HepG2 (cell line): ENCODE measurements around the gene GJB5. TPM values are rescaled to one million over a fixed set of nuclear protein-coding genes. Genes with fewer than 3 reads are reported as not detected.

ENCODE experiments used
- ATAC-seq: fragments of 200-7000 bp; cut with Tn5 transposase; 3 replicates; pipeline ENCODE4 v1.9.1; 2020; ENCODE audit warnings: mild to moderate bottlenecking, moderate library complexity
- BruUV-seq: library from RNA; stranded (reverse); fragments of 400-500 nt; replicated peaks from 2 replicates; lab custom pipeline; 2021; lab: Mats Ljungman, UMichigan
- CTCF ChIA-PET: fragments of 300-600 bp; formaldehyde crosslinking; extraction: SDS; loops from one replicate; lab custom pipeline; 2021; ENCODE audit warnings: low total read pairs, inconsistent platforms, low intra/inter-chr PET ratio; lab: Yijun Ruan, JAX
- POLR2A ChIA-PET: fragments of 350-600 bp; sonication (Branson Sonifier 250); formaldehyde crosslinking; loops from one replicate; lab custom pipeline; 2020; ENCODE audit warnings: antibody characterized with exemption, inconsistent platforms; lab: Yijun Ruan, JAX
- DNase-seq: peaks from one replicate; pipeline ENCODE4 v3.0.0-alpha.2; 2015; ENCODE audit warnings: low spot score
- FAIRE-seq: peaks from 3 replicates; lab custom pipeline; 2011; peaks lifted over from hg19 to GRCh38; lab: Jason Lieb, UNC
- H2AFZ ChIP-seq: one replicate; pipeline ENCODE4 v1.6.1; 2011; ENCODE audit warnings: low read length, inconsistent platforms
- H3K27ac ChIP-seq: fragments of 300-600 bp; 3 replicates; pipeline ENCODE4 v1.8.0; 2011; ENCODE audit warnings: mixed run types, mild to moderate bottlenecking, mixed read lengths, low read length, inconsistent platforms; ENCODE audit not compliant: insufficient read depth; ENCODE audit errors: extremely low read length
- H3K27me3 ChIP-seq, 2 experiments: fragments of 200-600 bp in 1 of 2; 2 replicates in 1 of 2; 3 replicates in 1 of 2; pipeline versions ENCODE4 v1.6.0 to v1.8.0; 2011; ENCODE audit warnings: low read length in 2 of 2, mild to moderate bottlenecking in 2 of 2, moderate library complexity in 2 of 2, inconsistent platforms in 1 of 2; ENCODE audit not compliant: insufficient read depth in 2 of 2, control insufficient read depth in 1 of 2
- H3K36me3 ChIP-seq, 2 experiments: fragments of 200-600 bp in 1 of 2; replicated peaks in 1 of 2; 2 replicates in 1 of 2; 3 replicates in 1 of 2; pipeline versions ENCODE4 v1.5.1 to v1.8.0; 2011; ENCODE audit warnings: low read length in 2 of 2, inconsistent platforms in 1 of 2; ENCODE audit not compliant: insufficient read depth in 2 of 2, control insufficient read depth in 1 of 2
- H3K4me1 ChIP-seq: 2 replicates; pipeline ENCODE4 v1.5.1; 2012; ENCODE audit warnings: low read length, inconsistent platforms; ENCODE audit not compliant: insufficient read depth
- H3K4me2 ChIP-seq: 2 replicates; pipeline ENCODE4 v1.6.0; 2011; ENCODE audit warnings: low read depth, low read length, inconsistent platforms
- H3K4me3 ChIP-seq, 3 experiments: fragments of 200-600 bp in 1 of 3; sonication (generic), shearing (Covaris generic) in 1 of 3; replicated peaks in 1 of 3; 2 replicates each; pipeline ENCODE4 v1.5.1; 2011 to 2016; ENCODE audit warnings: low read length in 3 of 3, inconsistent platforms in 2 of 3, low read depth in 2 of 3, mild to moderate bottlenecking in 2 of 3, control low read depth in 1 of 3, mixed read lengths in 1 of 3; ENCODE audit not compliant: insufficient read depth in 1 of 3
- H3K79me2 ChIP-seq: one replicate; pipeline ENCODE4 v1.6.1; 2011; ENCODE audit warnings: low read length, inconsistent platforms; ENCODE audit not compliant: insufficient read depth
- H3K9ac ChIP-seq: 2 replicates; pipeline ENCODE4 v1.6.0; 2011; ENCODE audit warnings: mild to moderate bottlenecking, low read depth, low read length, inconsistent platforms; ENCODE audit not compliant: insufficient read depth
- H3K9me3 ChIP-seq: 2 replicates; pipeline ENCODE4 v1.5.1; 2012; ENCODE audit warnings: mild to moderate bottlenecking, low read length
- H4K20me1 ChIP-seq: 2 replicates; pipeline ENCODE4 v1.6.0; 2011; ENCODE audit warnings: inconsistent platforms, mild to moderate bottlenecking, low read length, moderate library complexity; ENCODE audit not compliant: insufficient read depth
- ATF5 ChIP-seq: sonication (generic); formaldehyde crosslinking; IDR thresholded peaks from 2 replicates; pipeline ENCODE4 v1.4.0; 2020; ENCODE audit warnings: mild to moderate bottlenecking, low read depth, missing genetic modification reagents
- BCLAF1 ChIP-seq: fragments of 450-650 bp; IDR thresholded peaks from 2 replicates; pipeline ENCODE4 v1.6.1; 2017; ENCODE audit warnings: mild to moderate bottlenecking
- FLYWCH1 ChIP-seq: sonication (generic); formaldehyde crosslinking; IDR thresholded peaks from 2 replicates; pipeline ENCODE4 v1.8.1; 2023; ENCODE audit warnings: mild to moderate bottlenecking, missing genetic modification reagents
- IRF1 ChIP-seq: sonication (generic); formaldehyde crosslinking; IDR thresholded peaks from 2 replicates; pipeline ENCODE4 v1.4.0; 2020; ENCODE audit warnings: low read depth, mild to moderate bottlenecking, missing genetic modification reagents
- KLF12 ChIP-seq: sonication (generic); formaldehyde crosslinking; IDR thresholded peaks from 2 replicates; pipeline ENCODE4 v1.4.0; 2020; ENCODE audit warnings: missing genetic modification reagents, borderline replicate concordance
- MIER3 ChIP-seq: IDR thresholded peaks from 2 replicates; pipeline ENCODE4 v1.6.1; 2016; ENCODE audit warnings: missing compliant biosample characterization, borderline replicate concordance
- MYNN ChIP-seq: sonication (generic); formaldehyde crosslinking; IDR thresholded peaks from 2 replicates; pipeline ENCODE4 v1.4.0; 2020; ENCODE audit warnings: mild to moderate bottlenecking, low read depth, missing genetic modification reagents
- POLR2G ChIP-seq: fragments of 200-400 bp; formaldehyde crosslinking; IDR thresholded peaks from 2 replicates; pipeline ENCODE4 v1.6.1; 2018; ENCODE audit warnings: mild to moderate bottlenecking, low read depth, low read length, moderate library complexity
- TGIF2 ChIP-seq: IDR thresholded peaks from 2 replicates; pipeline ENCODE4 v1.6.1; 2016; ENCODE audit warnings: control low read depth, missing compliant biosample characterization
- THYN1 ChIP-seq: sonication (generic); formaldehyde crosslinking; IDR thresholded peaks from 2 replicates; pipeline ENCODE4 v1.8.1; 2023; ENCODE audit warnings: low read depth, mild to moderate bottlenecking, moderate library complexity, missing genetic modification reagents, borderline replicate concordance
- ZFAT ChIP-seq: sonication (generic); formaldehyde crosslinking; conservative IDR thresholded peaks from 2 replicates; pipeline ENCODE4 v1.8.1; 2023; ENCODE audit warnings: missing genetic modification reagents, inconsistent platforms
- ZNF282 ChIP-seq: fragments of 450-650 bp; IDR thresholded peaks from 2 replicates; pipeline ENCODE4 v1.6.1; 2018; ENCODE audit not compliant: partially characterized antibody
- ZNF34 ChIP-seq: sonication (generic); formaldehyde crosslinking; IDR thresholded peaks from 2 replicates; pipeline ENCODE4 v1.4.0; 2020; ENCODE audit warnings: mild to moderate bottlenecking, missing genetic modification reagents, borderline replicate concordance
- ZNF512B ChIP-seq: sonication (generic); formaldehyde crosslinking; IDR thresholded peaks from 2 replicates; pipeline ENCODE4 v1.5.1; 2020; ENCODE audit warnings: missing genetic modification reagents, mild to moderate bottlenecking, borderline replicate concordance
- ZNF564 ChIP-seq: sonication (generic); formaldehyde crosslinking; IDR thresholded peaks from 2 replicates; pipeline ENCODE4 v1.8.1; 2023; ENCODE audit warnings: mild to moderate bottlenecking, missing genetic modification reagents
- ZNF577 ChIP-seq: sonication (generic); formaldehyde crosslinking; IDR thresholded peaks from 2 replicates; pipeline ENCODE4 v1.4.0; 2020; ENCODE audit warnings: mild to moderate bottlenecking, low read depth, missing genetic modification reagents, borderline replicate concordance
- ZNF691 ChIP-seq: sonication (generic); formaldehyde crosslinking; IDR thresholded peaks from 2 replicates; pipeline ENCODE4 v1.4.0; 2020; ENCODE audit warnings: missing genetic modification reagents, low read depth, mild to moderate bottlenecking, borderline replicate concordance
- ZNF792 ChIP-seq: IDR thresholded peaks from 2 replicates; pipeline ENCODE4 v1.6.1; 2016
- WGBS: methylation state at CpG from one replicate; pipeline ENCODE4 v1.1.6; 2017; ENCODE audit warnings: low lambda C conversion rate; 5-methylcytosine and 5-hydroxymethylcytosine counted together
- in situ Hi-C: cut with HindIII; loops from 2 replicates; pipeline ENCODE4 v1.10.0; 2017; ENCODE audit warnings: low pct_unique_long_range_greater_than_20kb; ENCODE audit not compliant: extremely low pct_ligation_motif_present
- intact Hi-C: fragments of 100-400 bp; cut with micrococcal nuclease; formaldehyde crosslinking; loops from one replicate; pipeline ENCODE4 v1.10.0; 2022; ENCODE audit not compliant: unreplicated experiment
- polyA plus RNA-seq, 8 experiments: library from polyadenylated mRNA; depleted of rRNA in 3 of 8; stranded (reverse) in 7 of 8; unstranded in 1 of 8; fragments of >200 nt; fragmentation: Illumina TruSeq in 4 of 8; extraction: Trizol in 4 of 8; gene quantifications; 2 replicates each; pipeline versions ENCODE4 v1.2.1 to v1.2.3, GENCODE V29; 2011 to 2016; ENCODE audit warnings: low read depth in 4 of 8, missing spikeins in 1 of 8, mixed read lengths in 1 of 8; ENCODE audit not compliant: insufficient read depth in 1 of 8
- total RNA-seq, 5 experiments: library from RNA; depleted of rRNA; stranded (reverse); fragments of >200 nt; fragmentation: Illumina TruSeq; extraction: Trizol; gene quantifications; 2 replicates each; pipeline ENCODE4 v1.2.3, GENCODE V29; 2016; ENCODE audit warnings: low read depth in 1 of 5

Gene GJB5
- total and polyA plus RNA-seq, 2 of the 13 experiments (the other 11 are each of a cell fraction or from before 2014, with no cell fraction given): not detected

- Histone ChIP-seq H3K27ac (no peak overlapping the region), H3K4me1 (no peaks in the 10 kb centered on the region), H3K9ac (no peak overlapping the region), H3K79me2 (no peaks in the 10 kb centered on the region), H3K4me2 (no peak overlapping the region), H3K27me3 (peaks cover 1 to 40% of the 10 kb centered on the region in 2 experiments; a peak in 4 of 5 replicates), H3K9me3 (no peaks in the 10 kb centered on the region), H4K20me1 (no peaks in the 10 kb centered on the region), H3K4me3 (no peak overlapping the region), H2AFZ (no peak overlapping the region), H3K36me3 (no peaks in the 10 kb centered on the region)
- ChIA-PET CTCF (no interaction called here), POLR2A (no interaction called here)
- WGBS: 16% methylated on average over 6 of the region's 6 CpGs
- intact Hi-C loops: no loop called here
- in situ Hi-C loops: no loop called here
- no peak for TF ChIP-seq POLR2G
- TF ChIP-seq ZNF691 (CRISPR knock-in tag): no peak
- TF ChIP-seq ZNF282: no peak
- TF ChIP-seq IRF1 (CRISPR knock-in tag): no peak
- no peak for TF ChIP-seq ZNF792 (CRISPR knock-in tag)
- no peak for TF ChIP-seq ZNF512B (CRISPR knock-in tag)
- no peak for TF ChIP-seq FLYWCH1
- TF ChIP-seq ATF5 (CRISPR knock-in tag): no peak
- no peak for TF ChIP-seq MIER3 (CRISPR knock-in tag)
- no peak for TF ChIP-seq TGIF2 (CRISPR knock-in tag)
- no peak for TF ChIP-seq ZNF564 (CRISPR knock-in tag)
- TF ChIP-seq ZNF34 (CRISPR knock-in tag): no peak
- TF ChIP-seq ZFAT: no peak
- TF ChIP-seq THYN1 (CRISPR knock-in tag): no peak
- TF ChIP-seq MYNN (CRISPR knock-in tag): no peak
- no peak for TF ChIP-seq BCLAF1
- TF ChIP-seq ZNF577 (CRISPR knock-in tag): no peak
- TF ChIP-seq KLF12 (CRISPR knock-in tag): no peak
- no TSS peak for BruUV-seq
- DNase-seq: no peak
- FAIRE-seq: no peak
- ATAC-seq: no peak
These were observed 41.1 kb downstream of the GJB5 start for GRCh38 chr1:34795916-34796315.
